Body of pancreas (tissue), 4 donors: ENCODE results near the gene LPAR1. TPM values are rescaled to one million over a fixed set of nuclear protein-coding genes. Genes with fewer than 3 reads are reported as not detected.

Experiments used
- ATAC-seq: fragments of 150-250 bp; one replicate; pipeline ENCODE4 v1.9.1; 2016
- DNase-seq, 4 donors: peaks; one replicate each; pipeline ENCODE4 v3.0.0-alpha.2; 2019
- H3K27ac ChIP-seq, 4 donors: fragments of 200-600 bp; sonication (generic); 1 replicate in 3 of 4; 2 replicates in 1 of 4; pipeline versions ENCODE4 v1.5.1 to v1.6.1; 2016 to 2019; ENCODE audit warnings: mild to moderate bottlenecking in 1 of 4, mixed read lengths in 1 of 4, moderate library complexity in 1 of 4
- H3K27me3 ChIP-seq, 2 donors: fragments of 200-600 bp; sonication (generic); one replicate each; pipeline ENCODE4 v1.6.0; 2016; ENCODE audit warnings: mild to moderate bottlenecking in 1 of 2
- H3K36me3 ChIP-seq, 2 donors: fragments of 200-600 bp; sonication (generic); replicated peaks in 1 of 2; 2 replicates each; pipeline ENCODE4 v1.5.1; 2016; ENCODE audit warnings: low read depth in 2 of 2; ENCODE audit not compliant: insufficient read depth in 1 of 2
- H3K4me1 ChIP-seq: fragments of 200-600 bp; sonication (generic); one replicate; pipeline ENCODE4 v1.6.0; 2016
- H3K4me3 ChIP-seq, 2 donors: fragments of 200-600 bp; sonication (generic); 1 replicate in 1 of 2; 2 replicates in 1 of 2; pipeline ENCODE4 v1.5.1; 2016 to 2019
- H3K9me3 ChIP-seq, 3 donors: fragments of 200-600 bp; sonication (generic); 1 replicate in 2 of 3; 2 replicates in 1 of 3; pipeline ENCODE4 v1.5.1; 2016
- POLR2A ChIP-seq, 3 donors: fragments of 450-650 bp; IDR thresholded peaks; one replicate each; pipeline ENCODE4 v1.6.1; 2016; ENCODE audit warnings: antibody characterized with exemption in 3 of 3, mild to moderate bottlenecking in 2 of 3
- WGBS, 2 donors: methylation state at CpG; one replicate each; pipeline ENCODE4 v1.1.5; 2017; 5-methylcytosine and 5-hydroxymethylcytosine counted together
- intact Hi-C: fragments of 100-400 bp; cut with DNase I; formaldehyde crosslinking; loops from one replicate; pipeline ENCODE4 v1.15.1; 2023
- total RNA-seq, 2 donors: library from RNA; depleted of rRNA; stranded (reverse); fragments of >200 nt; gene quantifications; one replicate each; pipeline ENCODE4 v1.1.0, GENCODE V29; 2016
- TF ChIP-seq, protein P1 (sequence below), 7 experiments: fragments of 450-650 bp in 4 of 7; fragments of 200-600 bp in 3 of 7; sonication (generic) in 3 of 7; IDR thresholded peaks; one replicate each; pipeline ENCODE4 v1.5.1; 2016 to 2019; ENCODE audit warnings: antibody characterized with exemption in 7 of 7

The LPAR1 gene
- total RNA-seq, 2 donors from 2014 or later, result 10.9 to 13.0 TPM

GRCh38 chr9:110890416-110890815 is 147.9 kb downstream of the LPAR1 start:
- H3K4me3 ChIP-seq, result no peak overlapping the region
- no peak overlapping the region for H3K27ac ChIP-seq
- intact Hi-C loops, result no loop called here
- TF ChIP-seq POLR2A (IDR thresholded peaks at IDR 0.05), result no peak
- TF ChIP-seq, protein P1, sequence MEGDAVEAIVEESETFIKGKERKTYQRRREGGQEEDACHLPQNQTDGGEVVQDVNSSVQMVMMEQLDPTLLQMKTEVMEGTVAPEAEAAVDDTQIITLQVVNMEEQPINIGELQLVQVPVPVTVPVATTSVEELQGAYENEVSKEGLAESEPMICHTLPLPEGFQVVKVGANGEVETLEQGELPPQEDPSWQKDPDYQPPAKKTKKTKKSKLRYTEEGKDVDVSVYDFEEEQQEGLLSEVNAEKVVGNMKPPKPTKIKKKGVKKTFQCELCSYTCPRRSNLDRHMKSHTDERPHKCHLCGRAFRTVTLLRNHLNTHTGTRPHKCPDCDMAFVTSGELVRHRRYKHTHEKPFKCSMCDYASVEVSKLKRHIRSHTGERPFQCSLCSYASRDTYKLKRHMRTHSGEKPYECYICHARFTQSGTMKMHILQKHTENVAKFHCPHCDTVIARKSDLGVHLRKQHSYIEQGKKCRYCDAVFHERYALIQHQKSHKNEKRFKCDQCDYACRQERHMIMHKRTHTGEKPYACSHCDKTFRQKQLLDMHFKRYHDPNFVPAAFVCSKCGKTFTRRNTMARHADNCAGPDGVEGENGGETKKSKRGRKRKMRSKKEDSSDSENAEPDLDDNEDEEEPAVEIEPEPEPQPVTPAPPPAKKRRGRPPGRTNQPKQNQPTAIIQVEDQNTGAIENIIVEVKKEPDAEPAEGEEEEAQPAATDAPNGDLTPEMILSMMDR (IDR thresholded peaks at IDR 0.05), result no peak
- no peaks in the 10 kb centered on the region for H3K9me3 ChIP-seq
- ATAC-seq (no peak), DNase-seq (no peak)
- H3K27me3 ChIP-seq, result no peaks in the 10 kb centered on the region
- H3K4me1 ChIP-seq, result peaks cover 9% of the 10 kb centered on the region
- H3K36me3 ChIP-seq, result no peaks in the 10 kb centered on the region

GRCh38 chr9:110887276-110887675 is 151.0 kb downstream of the LPAR1 start:
- Histone ChIP-seq H3K36me3 (no peaks in the 10 kb centered on the region), H3K27me3 (no peaks in the 10 kb centered on the region), H3K4me1 (peaks cover 7% of the 10 kb centered on the region), H3K9me3 (no peaks in the 10 kb centered on the region), H3K4me3 (no peak overlapping the region), H3K27ac (no peak overlapping the region)
- ATAC-seq (no peak), DNase-seq (no peak)
- TF ChIP-seq, protein P1 (IDR thresholded peaks at IDR 0.05), result no peak
- TF ChIP-seq POLR2A (IDR thresholded peaks at IDR 0.05), result no peak
- intact Hi-C loops, result no loop called here
- 72 to 75% methylated on average over 3 of the region's 3 CpGs for whole genome bisulfite sequencing, 2 donors

- Histone ChIP-seq H3K4me3 (no peak overlapping the region), H3K9me3 (no peaks in the 10 kb centered on the region), H3K27me3 (no peaks in the 10 kb centered on the region), H3K27ac (no peak overlapping the region), H3K36me3 (no peaks in the 10 kb centered on the region), H3K4me1 (peaks cover 3% of the 10 kb centered on the region)
- TF ChIP-seq, protein P1 (IDR thresholded peaks at IDR 0.05), result no peak
- no peak for TF ChIP-seq POLR2A (IDR thresholded peaks at IDR 0.05)
- no peak for ATAC-seq
- WGBS, 2 donors, result 16 to 53% methylated on average over 1 of the region's 1 CpG
- intact Hi-C loops, result no loop called here
- DNase-seq, result no peak
Observed at GRCh38 chr9:110886832-110887231, 151.4 kb downstream of the LPAR1 start.

- intact Hi-C loops, result no loop called here
- H3K4me3 ChIP-seq, result no peak overlapping the region
Observed at GRCh38 chr9:110880189-110880588, 158.1 kb downstream of the LPAR1 start.

DNA sequence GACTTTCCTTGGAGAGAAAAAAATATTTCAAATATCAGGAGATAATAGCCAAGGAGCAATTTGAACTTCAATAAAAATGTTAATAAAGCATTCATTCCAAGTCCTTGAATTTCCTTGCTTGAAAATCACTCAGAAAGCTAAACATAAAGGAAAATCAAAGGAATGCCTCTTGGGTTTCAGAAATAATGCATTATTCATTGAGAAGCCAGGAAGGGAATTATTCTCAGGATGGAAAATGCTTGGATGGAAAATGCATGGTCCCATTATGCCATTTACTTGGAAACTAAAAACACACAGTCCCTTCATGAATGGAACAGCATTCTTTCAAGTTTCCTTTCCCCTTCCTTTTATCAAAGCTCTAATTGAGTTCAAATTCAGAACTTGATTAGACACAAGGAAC is 160.9 kb downstream of the LPAR1 start:
- ATAC-seq (no peak), DNase-seq (no peak)
- Histone ChIP-seq H3K9me3 (no peaks in the 10 kb centered on the region), H3K4me3 (no peak overlapping the region), H3K36me3 (no peaks in the 10 kb centered on the region), H3K27me3 (no peaks in the 10 kb centered on the region), H3K4me1 (no peaks in the 10 kb centered on the region), H3K27ac (no peak overlapping the region)
- intact Hi-C loops, result no loop called here
- no peak for TF ChIP-seq POLR2A (IDR thresholded peaks at IDR 0.05)
- TF ChIP-seq, protein P1 (IDR thresholded peaks at IDR 0.05), result no peak

More at GRCh38 chr9:110880189-110880588, 158.1 kb downstream of the LPAR1 start:
- Histone ChIP-seq H3K4me1 (no peaks in the 10 kb centered on the region), H3K9me3 (no peaks in the 10 kb centered on the region), H3K36me3 (no peaks in the 10 kb centered on the region), H3K27ac (no peak overlapping the region), H3K27me3 (no peaks in the 10 kb centered on the region)
- WGBS, 2 donors, result 77 to 81% methylated on average over 3 of the region's 3 CpGs
- TF ChIP-seq, protein P1 (IDR thresholded peaks at IDR 0.05), result no peak
- ATAC-seq (no peak), DNase-seq (no peak)
